Ishikawa (cell line): ENCODE results near the gene ECHDC3.

Source experiments
- CEBPB ChIP-seq: IDR thresholded peaks from 2 replicates; pipeline ENCODE4 v1.6.1; 2012
- EGR1 ChIP-seq: IDR thresholded peaks from 2 replicates; pipeline ENCODE4 v1.6.1; 2012
- EP300 ChIP-seq: IDR thresholded peaks from 2 replicates; pipeline ENCODE4 v1.6.1; 2012; ENCODE audit warnings: borderline replicate concordance
- RAD21 ChIP-seq: IDR thresholded peaks from 2 replicates; pipeline ENCODE4 v1.6.1; 2012; ENCODE audit warnings: low read depth
- REST ChIP-seq: IDR thresholded peaks from 2 replicates; pipeline ENCODE4 v1.6.1; 2012; ENCODE audit warnings: low read depth, mild to moderate bottlenecking
- TAF1 ChIP-seq: IDR thresholded peaks from 2 replicates; pipeline ENCODE4 v1.6.1; 2012; ENCODE audit warnings: low read depth, mild to moderate bottlenecking
- ZBTB7A ChIP-seq: IDR thresholded peaks from 2 replicates; pipeline ENCODE4 v1.6.1; 2012; ENCODE audit warnings: low read depth

- TF ChIP-seq EP300 (no peak), REST (no peak), ZBTB7A (no peak), TAF1 (no peak), RAD21 (no peak), EGR1 (no peak), CEBPB (no peak)
These were observed 68.2 kb downstream of the ECHDC3 start for GRCh38 chr10:11810313-11810766.
